T-helper 1 cell treated with Interleukin-12 subunit alpha and Interleukin-12 subunit beta and Interleukin-4 antibody, amounts not matched to agents 30 μg/mL and 1 μg/mL, for 36 hours (primary cell): ENCODE results near the gene VPS9D1.

Experiments
- H3K27ac Mint-ChIP-seq: one replicate; pipeline ENCODE4 v1.8.0; 2021; ENCODE audit warnings: mild to moderate bottlenecking, mixed read lengths
- H3K27me3 Mint-ChIP-seq: one replicate; pipeline ENCODE4 v1.8.0; 2021; ENCODE audit warnings: low read depth, mixed read lengths
- H3K36me3 Mint-ChIP-seq: one replicate; pipeline ENCODE4 v1.8.0; 2021; ENCODE audit warnings: low read depth, mixed read lengths
- H3K4me1 Mint-ChIP-seq: one replicate; pipeline ENCODE4 v1.8.0; 2021; ENCODE audit warnings: low read depth, mixed read lengths
- H3K4me3 Mint-ChIP-seq: one replicate; pipeline ENCODE4 v1.8.0; 2021; ENCODE audit warnings: mild to moderate bottlenecking, moderate library complexity, mixed read lengths
- H3K9me3 Mint-ChIP-seq: one replicate; pipeline ENCODE4 v1.8.0; 2021; ENCODE audit warnings: mixed read lengths

The VPS9D1 gene

DNA sequence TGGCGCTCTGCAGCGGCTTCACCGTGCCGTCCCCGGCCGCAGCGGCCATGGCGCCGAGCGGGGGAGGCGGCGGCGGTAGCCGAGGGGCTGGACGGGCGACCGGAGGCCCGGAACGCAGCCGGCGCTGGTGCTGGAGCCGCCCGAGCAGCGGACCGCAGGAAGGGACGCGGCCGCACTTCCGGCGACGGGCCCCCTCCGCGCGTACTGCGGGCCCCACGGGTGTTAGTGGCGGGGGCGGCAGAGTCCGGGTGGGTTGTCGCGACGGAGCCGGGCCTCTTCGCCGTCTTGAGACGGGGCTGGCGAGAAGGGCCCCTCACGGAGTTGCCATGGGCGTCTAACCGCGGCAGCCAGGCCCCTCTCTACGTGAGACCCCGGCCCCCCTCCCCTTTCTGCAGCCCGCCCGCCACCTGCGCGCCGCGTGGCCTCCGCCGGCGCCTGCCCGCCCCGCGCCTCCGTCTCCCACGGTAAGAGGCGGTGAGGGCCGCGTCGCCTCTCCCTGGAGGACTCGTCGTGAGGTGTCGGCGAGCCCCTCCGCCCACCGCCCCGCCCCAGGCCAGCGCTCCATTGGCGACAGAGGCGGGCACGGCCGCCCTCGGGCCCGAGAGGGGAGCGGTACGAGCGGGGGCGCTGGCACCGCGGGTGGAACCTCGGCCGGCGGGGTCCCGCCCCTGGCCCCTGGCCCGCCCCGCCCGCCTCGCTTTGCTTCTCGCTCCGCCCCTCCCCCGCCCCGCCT lies at the start of gene VPS9D1, which contains the start of gene ZNF276:
Gene VPS9D1, minus strand, starts transcription at position 86 of the 733 bp plus-strand sequence. Its CDS starts 37 bp downstream, at position 49.
Gene ZNF276, plus strand, starts transcription at position 725 of the 733 bp plus-strand sequence. CDS start 104 bp downstream, outside the sequence.
- no peaks in the 10 kb centered on the region for H3K27me3 Mint-ChIP-seq
- H3K9me3 Mint-ChIP-seq, result no peaks in the 10 kb centered on the region
- H3K4me3 Mint-ChIP-seq, result peak within 1 kb of the TSS; percentile 97
- H3K27ac Mint-ChIP-seq, result peak within 1 kb of the TSS; percentile 98
- H3K36me3 Mint-ChIP-seq, result peaks cover 14% of the 10 kb centered on the region
- H3K4me1 Mint-ChIP-seq, result peaks cover 27% of the 10 kb centered on the region

- H3K9me3 Mint-ChIP-seq, result no peaks in the 10 kb centered on the region
- H3K4me3 Mint-ChIP-seq, result no peak overlapping the region
- peaks cover 3% of the 10 kb centered on the region for H3K4me1 Mint-ChIP-seq
- H3K36me3 Mint-ChIP-seq, result peaks cover 34% of the 10 kb centered on the region
- H3K27me3 Mint-ChIP-seq, result no peaks in the 10 kb centered on the region
- no peak overlapping the region for H3K27ac Mint-ChIP-seq
These were observed 49.7 kb upstream of the VPS9D1 start for GRCh38 chr16:89770367-89770766.

- H3K4me1 Mint-ChIP-seq, result peaks cover 30% of the 10 kb centered on the region
- no peaks in the 10 kb centered on the region for H3K27me3 Mint-ChIP-seq
- H3K4me3 Mint-ChIP-seq, result peak overlapping the region; percentile 76
- no peaks in the 10 kb centered on the region for H3K9me3 Mint-ChIP-seq
- H3K27ac Mint-ChIP-seq, result peak overlapping the region; percentile 72
- peaks cover 33% of the 10 kb centered on the region for H3K36me3 Mint-ChIP-seq
These were observed 44.7 kb upstream of the VPS9D1 start for GRCh38 chr16:89765292-89765830.

DNA sequence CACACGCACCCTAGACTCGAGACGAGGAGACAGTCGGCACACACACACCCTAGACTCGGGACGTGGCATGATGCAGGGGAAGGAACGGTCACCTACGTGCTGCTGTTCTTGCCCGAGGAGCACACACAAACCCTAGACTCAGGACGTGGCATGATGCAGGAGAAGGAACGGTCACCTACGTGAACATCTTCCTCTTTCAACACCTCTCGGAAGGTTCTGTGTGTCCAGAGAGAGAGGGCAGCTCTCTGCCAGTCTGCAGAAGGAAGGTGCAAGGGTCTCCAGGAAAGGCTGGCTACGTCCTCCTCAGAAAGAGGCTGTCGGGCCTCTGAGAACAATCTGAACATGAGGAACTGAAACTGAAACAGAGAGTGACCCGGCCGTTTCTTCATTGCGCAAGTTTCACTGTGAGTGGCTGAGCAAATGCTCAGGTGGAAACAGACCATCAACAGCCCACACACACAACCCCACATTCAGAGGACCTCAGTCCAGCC lies 44.1 kb upstream of the VPS9D1 start:
- no peaks in the 10 kb centered on the region for H3K9me3 Mint-ChIP-seq
- H3K36me3 Mint-ChIP-seq, result peaks cover 34% of the 10 kb centered on the region
- peaks cover 32% of the 10 kb centered on the region for H3K4me1 Mint-ChIP-seq
- peak overlapping the region; percentile 76 for H3K4me3 Mint-ChIP-seq
- H3K27me3 Mint-ChIP-seq, result no peaks in the 10 kb centered on the region
- peak overlapping the region; percentile 72 for H3K27ac Mint-ChIP-seq

DNA sequence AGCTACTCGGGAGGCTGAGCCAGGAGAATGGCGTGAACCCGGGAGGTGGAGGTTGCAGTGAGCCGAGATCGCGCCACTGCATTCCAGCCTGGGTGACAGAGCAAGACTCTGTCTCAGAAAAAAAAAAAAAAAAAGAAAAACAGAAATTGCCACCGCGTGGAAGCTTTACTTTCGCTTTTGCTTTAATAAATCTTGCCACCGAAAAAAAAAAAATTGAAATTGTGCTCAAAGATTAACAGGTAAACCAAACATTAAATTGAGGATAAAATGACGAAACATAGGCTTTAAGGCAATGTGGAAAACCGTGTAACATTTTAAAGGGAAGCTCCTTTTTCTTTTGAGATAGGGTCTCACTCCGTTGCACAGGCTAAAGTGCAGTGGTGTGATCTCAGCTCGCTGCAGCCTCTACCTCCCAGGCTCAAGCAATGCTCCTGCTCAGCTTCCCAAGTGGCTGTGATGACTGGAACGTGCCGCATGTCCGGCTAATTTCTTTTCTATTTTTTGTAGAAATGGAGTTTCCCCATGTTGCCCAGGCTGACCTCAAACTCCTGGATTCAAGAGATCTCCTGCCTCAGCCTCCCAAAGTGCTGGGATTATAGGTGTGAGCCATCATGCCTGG lies 40.7 kb upstream of the VPS9D1 start:
- H3K36me3 Mint-ChIP-seq, result peaks cover 40% of the 10 kb centered on the region
- H3K4me3 Mint-ChIP-seq, result peak overlapping the region; percentile 78
- H3K27me3 Mint-ChIP-seq, result no peaks in the 10 kb centered on the region
- no peaks in the 10 kb centered on the region for H3K9me3 Mint-ChIP-seq
- H3K27ac Mint-ChIP-seq, result peak overlapping the region; percentile 89
- H3K4me1 Mint-ChIP-seq, result peaks cover 32% of the 10 kb centered on the region

GRCh38 chr16:89759746-89760340 lies 39.1 kb upstream of the VPS9D1 start:
- Mint-ChIP-seq H3K27me3 (no peaks in the 10 kb centered on the region), H3K4me3 (no peak overlapping the region), H3K27ac (peak overlapping the region; percentile 57), H3K4me1 (peaks cover 25% of the 10 kb centered on the region), H3K36me3 (peaks cover 42% of the 10 kb centered on the region), H3K9me3 (no peaks in the 10 kb centered on the region)

DNA sequence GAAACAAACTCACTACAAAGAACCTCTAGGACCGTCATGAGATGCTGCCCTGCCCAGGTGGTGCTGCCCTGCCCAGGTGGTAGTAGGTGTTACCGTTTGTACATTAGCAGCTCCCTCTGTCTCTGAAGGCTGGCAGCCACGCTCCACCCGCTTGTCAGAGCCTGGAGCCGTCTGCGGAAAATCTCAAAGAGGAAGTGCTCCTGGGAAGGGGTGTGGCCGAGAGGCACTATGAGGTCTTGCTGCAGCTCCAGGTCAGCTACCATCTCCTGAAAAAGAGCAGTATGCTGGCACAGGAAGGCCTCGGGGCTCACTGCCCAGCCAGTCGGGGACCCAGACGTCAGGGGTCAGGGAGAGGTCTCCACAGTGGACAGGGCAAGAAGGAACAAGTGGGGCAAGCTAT lies 28.9 kb upstream of the VPS9D1 start:
- H3K9me3 Mint-ChIP-seq, result no peaks in the 10 kb centered on the region
- no peaks in the 10 kb centered on the region for H3K27me3 Mint-ChIP-seq
- H3K27ac Mint-ChIP-seq, result peak overlapping the region; percentile 52
- no peak overlapping the region for H3K4me3 Mint-ChIP-seq
- peaks cover 2% of the 10 kb centered on the region for H3K4me1 Mint-ChIP-seq
- peaks cover 19% of the 10 kb centered on the region for H3K36me3 Mint-ChIP-seq

- Mint-ChIP-seq H3K4me3 (no peak overlapping the region), H3K36me3 (peaks cover 19% of the 10 kb centered on the region), H3K27me3 (no peaks in the 10 kb centered on the region), H3K9me3 (no peaks in the 10 kb centered on the region), H3K27ac (no peak overlapping the region), H3K4me1 (peaks cover 2% of the 10 kb centered on the region)
These were observed 28.2 kb upstream of the VPS9D1 start for GRCh38 chr16:89748921-89749320.

DNA sequence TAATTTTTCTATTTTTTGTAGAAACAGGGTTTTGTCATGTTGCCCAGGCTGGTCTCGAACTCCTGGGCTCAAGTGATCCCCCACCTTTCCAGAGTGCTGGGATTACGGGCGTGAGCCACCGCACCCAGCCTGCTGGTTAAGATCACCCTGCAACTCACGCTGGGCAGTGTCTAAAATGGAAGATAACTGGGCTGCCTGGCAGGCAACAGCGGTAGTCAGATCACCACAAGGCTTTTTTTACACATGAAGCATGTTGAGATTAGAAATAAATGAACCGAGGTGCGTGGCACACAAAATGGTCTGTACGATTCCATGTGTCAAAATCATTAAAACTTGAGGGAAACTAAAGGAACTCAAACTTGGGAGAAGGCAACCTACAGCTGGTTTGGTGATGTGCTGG lies 27.4 kb upstream of the VPS9D1 start:
- peaks cover 23% of the 10 kb centered on the region for H3K36me3 Mint-ChIP-seq

GRCh38 chr16:89746043-89746442 lies 25.3 kb upstream of the VPS9D1 start:
- Mint-ChIP-seq H3K36me3 (peaks cover 25% of the 10 kb centered on the region), H3K4me3 (no peak overlapping the region), H3K27ac (no peak overlapping the region), H3K9me3 (no peaks in the 10 kb centered on the region), H3K27me3 (no peaks in the 10 kb centered on the region), H3K4me1 (peaks cover 2% of the 10 kb centered on the region)

More for the DNA sequence above, 27.4 kb upstream of the VPS9D1 start:
- no peaks in the 10 kb centered on the region for H3K9me3 Mint-ChIP-seq
- no peaks in the 10 kb centered on the region for H3K27me3 Mint-ChIP-seq
- H3K4me3 Mint-ChIP-seq, result no peak overlapping the region
- peaks cover 2% of the 10 kb centered on the region for H3K4me1 Mint-ChIP-seq
- no peak overlapping the region for H3K27ac Mint-ChIP-seq

GRCh38 chr16:89744813-89745212 lies 24.1 kb upstream of the VPS9D1 start:
- Mint-ChIP-seq H3K27ac (no peak overlapping the region), H3K27me3 (no peaks in the 10 kb centered on the region), H3K9me3 (no peaks in the 10 kb centered on the region), H3K4me3 (no peak overlapping the region), H3K4me1 (peaks cover 1% of the 10 kb centered on the region), H3K36me3 (peaks cover 28% of the 10 kb centered on the region)

GRCh38 chr16:89742948-89743347 lies 22.2 kb upstream of the VPS9D1 start:
- Mint-ChIP-seq H3K4me3 (no peak overlapping the region), H3K27me3 (no peaks in the 10 kb centered on the region), H3K9me3 (no peaks in the 10 kb centered on the region), H3K4me1 (no peaks in the 10 kb centered on the region), H3K27ac (peak overlapping the region; percentile 24), H3K36me3 (peaks cover 39% of the 10 kb centered on the region)

GRCh38 chr16:89741342-89742014 lies 20.8 kb upstream of the VPS9D1 start:
- Mint-ChIP-seq H3K4me1 (peaks cover 10% of the 10 kb centered on the region), H3K27me3 (no peaks in the 10 kb centered on the region), H3K9me3 (no peaks in the 10 kb centered on the region), H3K4me3 (no peak overlapping the region), H3K36me3 (peaks cover 48% of the 10 kb centered on the region), H3K27ac (no peak overlapping the region)

DNA sequence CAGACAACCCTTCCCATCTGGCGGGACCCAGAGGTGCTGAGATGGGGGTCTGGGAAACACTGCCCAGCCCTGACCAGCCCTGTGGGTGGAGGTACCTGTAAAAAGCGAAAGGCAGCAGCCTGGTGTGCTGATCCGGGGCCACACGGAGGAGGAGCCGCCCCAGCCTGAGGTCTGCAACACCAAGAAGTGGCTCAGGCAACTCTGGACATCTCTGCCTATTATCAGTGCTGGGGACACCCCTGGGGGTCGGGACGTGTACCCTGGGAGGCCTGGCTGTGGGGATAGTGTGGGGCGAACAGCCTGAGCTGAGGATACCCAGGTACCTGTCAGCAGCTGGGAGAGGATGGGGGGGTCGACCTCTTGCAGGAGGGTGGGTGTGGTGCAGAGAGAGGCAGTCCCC lies 18.7 kb upstream of the VPS9D1 start:
- H3K27ac Mint-ChIP-seq, result no peak overlapping the region
- no peak overlapping the region for H3K4me3 Mint-ChIP-seq
- H3K9me3 Mint-ChIP-seq, result no peaks in the 10 kb centered on the region
- H3K4me1 Mint-ChIP-seq, result peaks cover 12% of the 10 kb centered on the region
- H3K36me3 Mint-ChIP-seq, result peaks cover 57% of the 10 kb centered on the region
- no peaks in the 10 kb centered on the region for H3K27me3 Mint-ChIP-seq
